ENCODE results near the gene ANO4.

DNA sequence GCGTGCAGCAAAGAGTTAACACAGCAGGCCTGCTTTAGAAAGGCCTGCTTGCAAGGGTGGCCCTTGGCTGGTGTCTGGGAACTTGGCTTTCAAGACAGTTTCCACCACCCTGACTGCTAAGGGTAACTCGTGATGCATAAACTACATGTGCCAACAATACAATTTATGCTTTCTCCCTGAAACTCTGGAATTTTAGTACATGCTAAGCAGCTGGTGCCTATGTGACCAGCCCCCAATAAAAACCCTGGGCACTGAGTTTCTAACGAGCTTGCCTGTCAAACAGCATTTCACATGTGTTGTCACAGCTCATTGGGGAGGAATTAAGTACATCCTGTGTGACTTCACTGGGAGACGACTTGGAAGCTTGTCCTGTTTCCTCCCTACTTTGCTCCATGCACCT, 282.3 kb downstream of the ANO4 start:
- no peak for TF ChIP-seq YY1 (IDR thresholded peaks at IDR 0.05; ENCODE audit: insufficient read depth, insufficient read length)
- no peak for TF ChIP-seq ZNF274 (IDR thresholded peaks at IDR 0.05; ENCODE audit: low read depth, low read length)

Data from NT2/D1 (cell line).